Measurements from ENCODE around the gene ELOVL7.

DNA sequence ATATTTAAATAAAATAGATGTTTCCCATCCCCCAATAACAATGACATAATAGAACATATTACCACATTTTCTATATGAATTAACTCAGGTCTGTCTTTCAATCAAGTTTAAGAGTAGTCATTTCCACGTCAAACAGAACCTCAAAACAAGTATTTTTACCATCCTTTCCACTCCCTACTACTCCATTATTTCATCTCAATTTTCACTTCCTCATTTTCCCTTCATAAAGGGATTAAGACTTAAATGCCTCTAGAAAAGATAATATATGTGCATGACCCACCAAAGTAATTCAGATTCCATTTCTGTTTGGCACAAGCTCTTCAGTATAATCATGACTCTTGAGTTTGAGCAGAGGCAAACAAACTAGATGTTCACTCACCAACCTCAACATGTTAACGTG, 40.4 kb downstream of the ELOVL7 start:
- TF ChIP-seq POLR2AphosphoS5 (IDR thresholded peaks at IDR 0.05; ENCODE audit: low read depth, low read length) (no peak), TAF1 (IDR thresholded peaks at IDR 0.05; ENCODE audit: borderline replicate concordance, insufficient read depth, low read length) (no peak), SIN3A (IDR thresholded peaks at IDR 0.05; ENCODE audit: borderline replicate concordance, insufficient read depth, low read length) (no peak), FOXP2 (optimal IDR thresholded peaks at IDR 0.05; ENCODE audit: borderline replicate concordance, extremely low read depth, extremely low read length, insufficient read depth) (no peak)
- TF ChIP-seq, protein P1, sequence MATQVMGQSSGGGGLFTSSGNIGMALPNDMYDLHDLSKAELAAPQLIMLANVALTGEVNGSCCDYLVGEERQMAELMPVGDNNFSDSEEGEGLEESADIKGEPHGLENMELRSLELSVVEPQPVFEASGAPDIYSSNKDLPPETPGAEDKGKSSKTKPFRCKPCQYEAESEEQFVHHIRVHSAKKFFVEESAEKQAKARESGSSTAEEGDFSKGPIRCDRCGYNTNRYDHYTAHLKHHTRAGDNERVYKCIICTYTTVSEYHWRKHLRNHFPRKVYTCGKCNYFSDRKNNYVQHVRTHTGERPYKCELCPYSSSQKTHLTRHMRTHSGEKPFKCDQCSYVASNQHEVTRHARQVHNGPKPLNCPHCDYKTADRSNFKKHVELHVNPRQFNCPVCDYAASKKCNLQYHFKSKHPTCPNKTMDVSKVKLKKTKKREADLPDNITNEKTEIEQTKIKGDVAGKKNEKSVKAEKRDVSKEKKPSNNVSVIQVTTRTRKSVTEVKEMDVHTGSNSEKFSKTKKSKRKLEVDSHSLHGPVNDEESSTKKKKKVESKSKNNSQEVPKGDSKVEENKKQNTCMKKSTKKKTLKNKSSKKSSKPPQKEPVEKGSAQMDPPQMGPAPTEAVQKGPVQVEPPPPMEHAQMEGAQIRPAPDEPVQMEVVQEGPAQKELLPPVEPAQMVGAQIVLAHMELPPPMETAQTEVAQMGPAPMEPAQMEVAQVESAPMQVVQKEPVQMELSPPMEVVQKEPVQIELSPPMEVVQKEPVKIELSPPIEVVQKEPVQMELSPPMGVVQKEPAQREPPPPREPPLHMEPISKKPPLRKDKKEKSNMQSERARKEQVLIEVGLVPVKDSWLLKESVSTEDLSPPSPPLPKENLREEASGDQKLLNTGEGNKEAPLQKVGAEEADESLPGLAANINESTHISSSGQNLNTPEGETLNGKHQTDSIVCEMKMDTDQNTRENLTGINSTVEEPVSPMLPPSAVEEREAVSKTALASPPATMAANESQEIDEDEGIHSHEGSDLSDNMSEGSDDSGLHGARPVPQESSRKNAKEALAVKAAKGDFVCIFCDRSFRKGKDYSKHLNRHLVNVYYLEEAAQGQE (IDR thresholded peaks at IDR 0.05; ENCODE audit: insufficient read depth in 1 of 2, low read depth in 2 of 2, low read length in 2 of 2) = no peak
